GM20431 (cell line): ENCODE data around the gene MYLK3.
"Not testable (repeated sequence)": the region's sequence is repeated elsewhere in the genome, so short reads cannot be mapped to it uniquely, and the experiment has no call there.

Experiments used
- in situ Hi-C: fragments of 300-500 bp; cut with MseI, MboI; formaldehyde crosslinking; loops from one replicate; pipeline ENCODE4 v1.15.0; 2020; ENCODE audit warnings: low sequenced_read_pairs; ENCODE audit not compliant: unreplicated experiment

Gene MYLK3

GRCh38 chr16:46747777-46748651 lies at the start of gene MYLK3:
MYLK3 (minus strand) TSS chr16:46748344; CDS start chr16:46748193, 151 bp downstream.
- in situ Hi-C loops: no loop called here

GRCh38 chr16:46797501-46797900 lies 49.4 kb upstream of the MYLK3 start:
- in situ Hi-C loops: no loop called here

GRCh38 chr16:46796764-46797269 lies 48.7 kb upstream of the MYLK3 start:
- in situ Hi-C loops: no loop called here

GRCh38 chr16:46793841-46794240 lies 45.7 kb upstream of the MYLK3 start:
- in situ Hi-C loops: no loop called here

- in situ Hi-C loops: no loop called here
Observed at GRCh38 chr16:46790599-46791270, 42.6 kb upstream of the MYLK3 start.

GRCh38 chr16:46789499-46790414 lies 41.6 kb upstream of the MYLK3 start:
- in situ Hi-C loops: no loop called here

- in situ Hi-C loops: no loop called here
Observed at GRCh38 chr16:46788891-46789474, 40.8 kb upstream of the MYLK3 start.

GRCh38 chr16:46787909-46788308 lies 39.8 kb upstream of the MYLK3 start:
- in situ Hi-C loops: no loop called here

GRCh38 chr16:46785076-46785845 lies 37.1 kb upstream of the MYLK3 start:
- in situ Hi-C loops: no loop called here

GRCh38 chr16:46784569-46784968 lies 36.4 kb upstream of the MYLK3 start:
- in situ Hi-C loops: not testable (repeated sequence)

- in situ Hi-C loops: no loop called here
Observed at GRCh38 chr16:46783800-46784199, 35.7 kb upstream of the MYLK3 start.

- in situ Hi-C loops: no loop called here
Observed at GRCh38 chr16:46782320-46782719, 34.2 kb upstream of the MYLK3 start.

- in situ Hi-C loops: no loop called here
Observed at GRCh38 chr16:46777804-46778203, 29.7 kb upstream of the MYLK3 start.

GRCh38 chr16:46775214-46775613 lies 27.1 kb upstream of the MYLK3 start:
- in situ Hi-C loops: no loop called here

- in situ Hi-C loops: no loop called here
Observed at GRCh38 chr16:46774743-46775177, 26.6 kb upstream of the MYLK3 start.

GRCh38 chr16:46772463-46772862 lies 24.3 kb upstream of the MYLK3 start:
- in situ Hi-C loops: no loop called here

GRCh38 chr16:46768809-46769208 lies 20.7 kb upstream of the MYLK3 start:
- in situ Hi-C loops: no loop called here

GRCh38 chr16:46765050-46765449 lies 16.9 kb upstream of the MYLK3 start:
- in situ Hi-C loops: no loop called here

GRCh38 chr16:46763147-46763546 lies 15.0 kb upstream of the MYLK3 start:
- in situ Hi-C loops: no loop called here
